ENCODE results near the gene WIPF2.
"Not testable (repeated sequence)": the region's sequence is repeated elsewhere in the genome, so short reads cannot be mapped to it uniquely, and the experiment has no call there.

DNA sequence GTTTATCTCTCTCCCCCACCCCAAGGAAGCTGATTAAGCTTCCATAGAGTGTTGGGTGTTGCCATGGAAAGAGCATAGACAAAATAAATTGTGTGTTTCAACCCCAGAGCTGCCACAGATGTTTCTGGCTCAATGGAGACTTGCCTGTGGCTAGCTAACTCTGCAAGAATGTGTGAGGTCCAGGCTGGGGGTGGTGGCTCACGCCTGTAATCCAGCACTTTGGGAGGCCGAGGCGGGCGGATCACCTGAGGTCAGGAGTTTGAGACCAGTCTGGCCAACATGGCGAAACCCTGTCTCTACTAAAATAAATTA is 85.4 kb downstream of the WIPF2 start:
- TF ChIP-seq, protein P1, sequence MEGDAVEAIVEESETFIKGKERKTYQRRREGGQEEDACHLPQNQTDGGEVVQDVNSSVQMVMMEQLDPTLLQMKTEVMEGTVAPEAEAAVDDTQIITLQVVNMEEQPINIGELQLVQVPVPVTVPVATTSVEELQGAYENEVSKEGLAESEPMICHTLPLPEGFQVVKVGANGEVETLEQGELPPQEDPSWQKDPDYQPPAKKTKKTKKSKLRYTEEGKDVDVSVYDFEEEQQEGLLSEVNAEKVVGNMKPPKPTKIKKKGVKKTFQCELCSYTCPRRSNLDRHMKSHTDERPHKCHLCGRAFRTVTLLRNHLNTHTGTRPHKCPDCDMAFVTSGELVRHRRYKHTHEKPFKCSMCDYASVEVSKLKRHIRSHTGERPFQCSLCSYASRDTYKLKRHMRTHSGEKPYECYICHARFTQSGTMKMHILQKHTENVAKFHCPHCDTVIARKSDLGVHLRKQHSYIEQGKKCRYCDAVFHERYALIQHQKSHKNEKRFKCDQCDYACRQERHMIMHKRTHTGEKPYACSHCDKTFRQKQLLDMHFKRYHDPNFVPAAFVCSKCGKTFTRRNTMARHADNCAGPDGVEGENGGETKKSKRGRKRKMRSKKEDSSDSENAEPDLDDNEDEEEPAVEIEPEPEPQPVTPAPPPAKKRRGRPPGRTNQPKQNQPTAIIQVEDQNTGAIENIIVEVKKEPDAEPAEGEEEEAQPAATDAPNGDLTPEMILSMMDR (IDR thresholded peaks at IDR 0.05; ENCODE audit: low read depth, low read length): not testable (repeated sequence)
- TF ChIP-seq, protein P2, sequence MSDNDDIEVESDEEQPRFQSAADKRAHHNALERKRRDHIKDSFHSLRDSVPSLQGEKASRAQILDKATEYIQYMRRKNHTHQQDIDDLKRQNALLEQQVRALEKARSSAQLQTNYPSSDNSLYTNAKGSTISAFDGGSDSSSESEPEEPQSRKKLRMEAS (IDR thresholded peaks at IDR 0.05; ENCODE audit: low read depth, low read length): not testable (repeated sequence)
- TF ChIP-seq POLR2A (IDR thresholded peaks at IDR 0.05; ENCODE audit: extremely low read depth, insufficient read length): not testable (repeated sequence)

Measured in NB4 (cell line).